PC-3 (cell line): ENCODE data around the gene FIZ1. TPM values are rescaled to one million over a fixed set of nuclear protein-coding genes. Genes with fewer than 3 reads are reported as not detected.

Experiments used
- ATAC-seq: fragments of 200-7000 bp; cut with Tn5 transposase; 2 replicates; pipeline ENCODE4 v1.9.1; 2020; ENCODE audit warnings: mild to moderate bottlenecking, moderate library complexity
- BruUV-seq: library from RNA; stranded (reverse); fragments of 400-500 nt; replicated peaks from 2 replicates; lab custom pipeline; 2021; lab: Mats Ljungman, UMichigan
- CTCF ChIA-PET: fragments of 300-600 bp; sonication (Branson Sonifier 250); formaldehyde crosslinking; loops from one replicate; lab custom pipeline; 2022; ENCODE audit warnings: antibody characterized with exemption; lab: Charles Lee
- POLR2A ChIA-PET: fragments of 300-600 bp; sonication (Branson Sonifier 250); formaldehyde crosslinking; loops from one replicate; lab custom pipeline; 2022; ENCODE audit warnings: antibody characterized with exemption; ENCODE audit not compliant: unreplicated experiment; lab: Charles Lee
- DNase-seq: peaks from one replicate; pipeline ENCODE4 v3.0.0-alpha.2; 2015
- H2AFZ ChIP-seq: fragments of 300-600 bp; sonication (generic); 2 replicates; pipeline ENCODE4 v1.6.0; 2016; ENCODE audit warnings: antibody characterized with exemption, low read length
- H3F3A ChIP-seq: fragments of 300-600 bp; sonication (generic); one replicate; pipeline ENCODE4 v1.6.0; 2017; ENCODE audit warnings: antibody characterized with exemption, low read length, control low read depth, mild to moderate bottlenecking; ENCODE audit not compliant: unreplicated experiment
- H3K27ac ChIP-seq: fragments of 300-600 bp; sonication (generic); 2 replicates; pipeline ENCODE4 v1.5.1; 2016; ENCODE audit warnings: mild to moderate bottlenecking, low read length
- H3K27me3 ChIP-seq: fragments of 300-600 bp; sonication (generic); 2 replicates; pipeline ENCODE4 v1.6.1; 2016; ENCODE audit warnings: low read length, mixed read lengths
- H3K36me3 ChIP-seq: fragments of 300-600 bp; sonication (generic); 2 replicates; pipeline ENCODE4 v1.6.1; 2016; ENCODE audit warnings: low read depth, mixed run types, low read length, mixed read lengths
- H3K4me1 ChIP-seq: fragments of 300-600 bp; sonication (generic); 2 replicates; pipeline ENCODE4 v1.5.1; 2016; ENCODE audit warnings: low read length; ENCODE audit not compliant: insufficient read depth
- H3K4me2 ChIP-seq: fragments of 300-600 bp; sonication (generic); 2 replicates; pipeline ENCODE4 v1.6.0; 2016; ENCODE audit warnings: low read length
- H3K4me3 ChIP-seq: fragments of 300-600 bp; sonication (generic); 2 replicates; pipeline ENCODE4 v1.5.1; 2016; ENCODE audit warnings: mild to moderate bottlenecking, low read length, mixed read lengths
- H3K79me2 ChIP-seq: fragments of 300-600 bp; sonication (generic); 2 replicates; pipeline ENCODE4 v1.6.1; 2017; ENCODE audit warnings: low read length, mixed read lengths
- H3K9ac ChIP-seq: fragments of 300-600 bp; sonication (generic); 2 replicates; pipeline ENCODE4 v1.6.0; 2016; ENCODE audit warnings: mild to moderate bottlenecking, low read length
- H3K9me2 ChIP-seq: fragments of 300-600 bp; sonication (generic); replicated peaks from 2 replicates; pipeline ENCODE4 v1.6.1; 2016; ENCODE audit warnings: mixed run types, low read length, mixed read lengths
- H3K9me3 ChIP-seq: fragments of 300-600 bp; sonication (generic); 2 replicates; pipeline ENCODE4 v1.6.1; 2016; ENCODE audit warnings: low read length, mixed read lengths
- H4K20me1 ChIP-seq: fragments of 300-600 bp; sonication (generic); 2 replicates; pipeline ENCODE4 v1.6.1; 2016; ENCODE audit warnings: low read length, mixed read lengths
- CTCF ChIP-seq: fragments of 300-600 bp; sonication (generic); conservative IDR thresholded peaks from 2 replicates; pipeline ENCODE4 v1.5.1; 2017; ENCODE audit warnings: antibody characterized with exemption, low read depth, mild to moderate bottlenecking, low read length
- EZH2 ChIP-seq: fragments of 300-600 bp; sonication (generic); IDR thresholded peaks from one replicate; pipeline ENCODE4 v1.6.1; 2017; ENCODE audit warnings: antibody characterized with exemption, mild to moderate bottlenecking, low read length; ENCODE audit not compliant: unreplicated experiment
- EZH2phosphoT487 ChIP-seq: fragments of 300-600 bp; sonication (generic); IDR thresholded peaks from 2 replicates; pipeline ENCODE4 v1.6.1; 2018; ENCODE audit warnings: mild to moderate bottlenecking, antibody characterized with exemption, low read length, borderline replicate concordance
- intact Hi-C: fragments of 100-400 bp; cut with micrococcal nuclease; formaldehyde crosslinking; loops from 2 replicates; pipeline ENCODE4 v1.9.0; 2023
- total RNA-seq: library from RNA; depleted of rRNA; stranded (reverse); fragments of >200 nt; gene quantifications from 2 replicates; pipeline ENCODE4 v1.2.3, GENCODE V29; 2014

The FIZ1 gene
- total RNA-seq, 1 experiment from 2014 or later, result 11.7 TPM

- Histone ChIP-seq H3K79me2 (peaks cover 8% of the 10 kb centered on the region; the same call in 1 of the 2 replicates), H3F3A (no peaks in the 10 kb centered on the region), H2AFZ (no peak overlapping the region), H3K4me3 (no peak overlapping the region), H4K20me1 (no peaks in the 10 kb centered on the region; the same call in 1 of the 2 replicates), H3K9me3 (no peaks in the 10 kb centered on the region), H3K27me3 (no peaks in the 10 kb centered on the region), H3K9ac (no peak overlapping the region), H3K36me3 (no peaks in the 10 kb centered on the region; the same call in 1 of the 2 replicates), H3K9me2 (no peaks in the 10 kb centered on the region), H3K4me2 (no peak overlapping the region), H3K4me1 (no peaks in the 10 kb centered on the region), H3K27ac (no peak overlapping the region)
- no peak for TF ChIP-seq CTCF
- TF ChIP-seq EZH2, result no peak
- no peak for TF ChIP-seq EZH2phosphoT487
- BruUV-seq, result no TSS peak
- CTCF ChIA-PET, result no interaction called here
- ATAC-seq, result no peak
- POLR2A ChIA-PET, result no interaction called here
- no peak for DNase-seq
- intact Hi-C loops, result no loop called here
These were observed 14.1 kb upstream of the FIZ1 start for GRCh38 chr19:55613396-55613795.

DNA sequence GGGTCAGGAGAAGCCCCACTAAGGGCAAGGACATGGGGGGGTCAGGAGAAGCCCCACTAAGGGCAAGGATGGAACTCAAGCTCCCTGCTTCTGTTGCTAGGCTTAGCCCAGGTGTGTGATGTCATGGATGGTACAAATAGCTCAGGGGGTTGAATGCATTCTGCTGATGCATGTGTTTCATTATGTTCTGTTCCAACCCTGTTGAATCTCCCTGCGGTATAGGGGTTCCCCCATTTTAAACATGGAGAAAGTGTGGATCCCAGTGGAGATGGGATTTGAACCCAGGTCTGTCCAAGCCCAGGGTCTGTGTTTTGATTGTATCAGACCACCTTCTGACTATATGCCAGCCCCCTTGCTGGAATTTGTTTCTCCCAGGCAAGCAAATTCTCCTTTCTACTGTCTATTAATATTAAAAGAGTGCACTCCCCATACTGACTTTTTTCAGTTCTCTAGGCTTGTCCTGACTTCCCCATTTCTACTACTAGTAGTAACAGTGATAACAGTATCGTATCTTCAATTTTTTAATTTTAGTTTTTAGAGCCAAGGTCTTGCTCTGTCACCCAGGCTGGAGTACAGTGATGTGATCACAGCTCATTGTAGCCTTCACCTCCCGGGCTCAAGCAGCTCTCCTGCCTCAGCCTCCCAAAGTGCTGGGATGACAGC is 12.8 kb upstream of the FIZ1 start:
- Histone ChIP-seq H4K20me1 (no peaks in the 10 kb centered on the region; the same call in 1 of the 2 replicates), H3K9me3 (no peaks in the 10 kb centered on the region), H3K9ac (no peak overlapping the region), H3K4me1 (0 out of 2 replicates have a peak, but pooled peaks cover under 1% of the 10 kb centered on the region), H3K4me2 (no peak overlapping the region), H3K27ac (no peak overlapping the region), H3K4me3 (no peak overlapping the region), H3K27me3 (no peaks in the 10 kb centered on the region), H3K79me2 (peaks cover 18% of the 10 kb centered on the region), H3K9me2 (no peaks in the 10 kb centered on the region), H2AFZ (no peak overlapping the region), H3F3A (no peaks in the 10 kb centered on the region), H3K36me3 (no peaks in the 10 kb centered on the region; the same call in 1 of the 2 replicates)
- ATAC-seq (no peak), DNase-seq (no peak)
- ChIA-PET POLR2A (no interaction called here), CTCF (no interaction called here)
- intact Hi-C loops, result no loop called here
- TF ChIP-seq EZH2phosphoT487 (no peak), EZH2 (no peak), CTCF (no peak)
- BruUV-seq, result no TSS peak
